ENCODE measurements around the gene STRADA. TPM values are rescaled to one million over a fixed set of nuclear protein-coding genes. Genes with fewer than 3 reads are reported as not detected.

STRADA gene
- total RNA-seq, 3 donors from 2014 or later = 29.1 to 34.0 (median 29.6) TPM

GRCh38 chr17:63700528-63701455 is 40.8 kb downstream of the STRADA start:
- Histone ChIP-seq H3K4me1 (ENCODE audit: low read depth) (peaks cover 19% of the 10 kb centered on the region), H3K36me3 (ENCODE audit: low read depth) (no peaks in the 10 kb centered on the region), H3K9me3 (no peaks in the 10 kb centered on the region), H3K4me3 (peak overlapping the region; percentile 34)
- ATAC-seq (peak; percentile 19), DNase-seq (peak in 2 of 3 donors; percentile 49 to 76)
- TF ChIP-seq CTCF (IDR thresholded peaks at IDR 0.05) = no peak
- intact Hi-C loops (cut with DNase I, micrococcal nuclease) = no loop called here

- DNase-seq (peak; percentile 60 to 88 (median 77)), ATAC-seq (peak; percentile 21)
- intact Hi-C loops (cut with DNase I, micrococcal nuclease) = no loop called here
- peak within 1 kb of the TSS; percentile 34 for H3K4me3 ChIP-seq
- peaks cover 19% of the 10 kb centered on the region for H3K4me1 ChIP-seq (ENCODE audit: low read depth)
- no peaks in the 10 kb centered on the region for H3K9me3 ChIP-seq
- no peak for TF ChIP-seq CTCF (IDR thresholded peaks at IDR 0.05)
- no peaks in the 10 kb centered on the region for H3K36me3 ChIP-seq (ENCODE audit: low read depth)
These were observed 41.7 kb downstream of the STRADA start, which contains the start of gene LIMD2 for GRCh38 chr17:63699638-63700527. Gene LIMD2, minus strand, starts transcription at chr17:63700125. Its CDS starts 827 bp downstream, at chr17:63699298.

GRCh38 chr17:63698886-63699637 is 42.5 kb downstream of the STRADA start:
- intact Hi-C loops (cut with DNase I, micrococcal nuclease) = no loop called here
- peak overlapping the region; percentile 34 for H3K4me3 ChIP-seq
- H3K4me1 ChIP-seq (ENCODE audit: low read depth) = peaks cover 19% of the 10 kb centered on the region
- TF ChIP-seq CTCF (IDR thresholded peaks at IDR 0.05) = no peak
- ATAC-seq (peak; percentile 53), DNase-seq (peak; percentile 69 to 92 (median 76))
- H3K36me3 ChIP-seq (ENCODE audit: low read depth) = no peaks in the 10 kb centered on the region
- no peaks in the 10 kb centered on the region for H3K9me3 ChIP-seq

GRCh38 chr17:63698381-63698885 is 43.2 kb downstream of the STRADA start:
- peak overlapping the region; percentile 34 for H3K4me3 ChIP-seq
- intact Hi-C loops (cut with DNase I, micrococcal nuclease) = no loop called here
- H3K36me3 ChIP-seq (ENCODE audit: low read depth) = no peaks in the 10 kb centered on the region
- DNase-seq (peak in 1 of 3 donors; percentile 50), ATAC-seq (peak; percentile 3)
- TF ChIP-seq CTCF (IDR thresholded peaks at IDR 0.05) = no peak
- H3K4me1 ChIP-seq (ENCODE audit: low read depth) = peaks cover 19% of the 10 kb centered on the region
- H3K9me3 ChIP-seq = no peaks in the 10 kb centered on the region

All from mucosa of descending colon (tissue), 3 donors.